Parathyroid adenoma (tissue), 2 donors: ENCODE results near the gene CD70.
"Not testable (repeated sequence)": the region's sequence is repeated elsewhere in the genome, so short reads cannot be mapped to it uniquely, and the experiment has no call there.

Experiments used
- H2AFZ ChIP-seq: fragments of 300-600 bp; sonication (generic); one replicate; pipeline ENCODE4 v1.7.0; 2017; ENCODE audit warnings: antibody characterized with exemption, mild to moderate bottlenecking
- H3K27ac ChIP-seq: fragments of 300-600 bp; sonication (generic); one replicate; pipeline ENCODE4 v1.7.0; 2017
- H3K27me3 ChIP-seq: fragments of 300-600 bp; sonication (generic); one replicate; pipeline ENCODE4 v1.7.0; 2017; ENCODE audit warnings: low read length; ENCODE audit not compliant: control insufficient read depth, insufficient read depth
- H3K36me3 ChIP-seq: fragments of 300-600 bp; sonication (generic); one replicate; pipeline ENCODE4 v1.7.0; 2017; ENCODE audit warnings: low read length; ENCODE audit not compliant: control insufficient read depth, insufficient read depth
- H3K4me1 ChIP-seq: fragments of 300-600 bp; sonication (generic); one replicate; pipeline ENCODE4 v1.7.0; 2017; ENCODE audit warnings: control low read depth
- H3K4me2 ChIP-seq: fragments of 300-600 bp; sonication (generic); one replicate; pipeline ENCODE4 v1.7.0; 2017; ENCODE audit warnings: low read length
- H3K4me3 ChIP-seq: fragments of 300-600 bp; sonication (generic); one replicate; pipeline ENCODE4 v1.7.0; 2017; ENCODE audit warnings: low read depth, low read length
- H3K79me2 ChIP-seq: fragments of 300-600 bp; sonication (generic); one replicate; pipeline ENCODE4 v1.7.0; 2017; ENCODE audit warnings: control low read depth
- H3K9ac ChIP-seq: fragments of 300-600 bp; sonication (generic); one replicate; pipeline ENCODE4 v1.7.0; 2017; ENCODE audit warnings: mild to moderate bottlenecking
- H3K9me3 ChIP-seq: fragments of 300-600 bp; sonication (generic); one replicate; pipeline ENCODE4 v1.7.0; 2017; ENCODE audit warnings: low read length; ENCODE audit not compliant: control insufficient read depth
- CTCF ChIP-seq: fragments of 300-600 bp; sonication (generic); IDR thresholded peaks from one replicate; pipeline ENCODE4 v1.7.0; 2017; ENCODE audit warnings: antibody characterized with exemption, mild to moderate bottlenecking
- donor health status: primary hyperparathyroidism.

CD70 gene

GRCh38 chr19:6586056-6586455, 4.9 kb downstream of the CD70 start:
- no peak overlapping the region for H3K27ac ChIP-seq
- H3K4me3 ChIP-seq = no peak overlapping the region
- peaks cover 8% of the 10 kb centered on the region for H3K27me3 ChIP-seq
- TF ChIP-seq CTCF = no peak
- H3K9ac ChIP-seq = no peak overlapping the region
- H3K9me3 ChIP-seq = no peaks in the 10 kb centered on the region
- H3K4me2 ChIP-seq = no peak overlapping the region
- no peaks in the 10 kb centered on the region for H3K4me1 ChIP-seq
- H3K79me2 ChIP-seq = no peaks in the 10 kb centered on the region
- H3K36me3 ChIP-seq = no peaks in the 10 kb centered on the region
- no peak overlapping the region for H2AFZ ChIP-seq

GRCh38 chr19:6582515-6583484, 8.2 kb downstream of the CD70 start:
- H3K27ac ChIP-seq, H3K27me3 ChIP-seq, H3K9me3 ChIP-seq, H3K4me2 ChIP-seq, H3K4me3 ChIP-seq, H2AFZ ChIP-seq, H3K36me3 ChIP-seq, H3K4me1 ChIP-seq, H3K9ac ChIP-seq, H3K79me2 ChIP-seq: not testable (repeated sequence)

GRCh38 chr19:6580313-6580712, 10.6 kb downstream of the CD70 start:
- Histone ChIP-seq H3K27me3 (no peaks in the 10 kb centered on the region), H3K36me3 (no peaks in the 10 kb centered on the region), H2AFZ (no peak overlapping the region), H3K4me1 (no peaks in the 10 kb centered on the region), H3K4me2 (no peak overlapping the region), H3K27ac (no peak overlapping the region), H3K9ac (no peak overlapping the region), H3K9me3 (no peaks in the 10 kb centered on the region), H3K79me2 (no peaks in the 10 kb centered on the region), H3K4me3 (no peak overlapping the region)
- TF ChIP-seq CTCF = no peak

- Histone ChIP-seq H3K79me2 (no peaks in the 10 kb centered on the region), H3K9me3 (no peaks in the 10 kb centered on the region), H2AFZ (no peak overlapping the region), H3K4me3 (no peak overlapping the region), H3K27me3 (no peaks in the 10 kb centered on the region), H3K9ac (no peak overlapping the region), H3K4me1 (no peaks in the 10 kb centered on the region), H3K36me3 (no peaks in the 10 kb centered on the region), H3K27ac (no peak overlapping the region), H3K4me2 (no peak overlapping the region)
- no peak for TF ChIP-seq CTCF
Measured at GRCh38 chr19:6579450-6580178, 11.3 kb downstream of the CD70 start.

GRCh38 chr19:6577476-6578125, 13.3 kb downstream of the CD70 start:
- Histone ChIP-seq H3K27me3 (no peaks in the 10 kb centered on the region), H2AFZ (no peak overlapping the region), H3K4me3 (no peak overlapping the region), H3K36me3 (no peaks in the 10 kb centered on the region), H3K9ac (no peak overlapping the region), H3K9me3 (no peaks in the 10 kb centered on the region), H3K4me1 (no peaks in the 10 kb centered on the region), H3K79me2 (no peaks in the 10 kb centered on the region), H3K4me2 (no peak overlapping the region), H3K27ac (no peak overlapping the region)
- no peak for TF ChIP-seq CTCF
